HG03139 (cell line): Measurements from ENCODE around the gene RPS2.

ENCODE experiments used
- ATAC-seq: cut with Tn5 transposase; IDR thresholded peaks from one replicate; pipeline ENCODE4 v1.9.1; 2021; ENCODE audit not compliant: unreplicated experiment

Gene RPS2

GRCh38 chr16:1982991-1983543 lies 18.4 kb upstream of the RPS2 start:
- ATAC-seq: no peak

GRCh38 chr16:1982013-1982433 lies 17.4 kb upstream of the RPS2 start:
- ATAC-seq: no peak

- ATAC-seq: no peak
These were observed 16.8 kb upstream of the RPS2 start, which contains the start of gene NOXO1 for GRCh38 chr16:1981398-1981836. Gene NOXO1 (minus strand): TSS chr16:1981469. CDS start chr16:1981179, 290 bp downstream.

- no peak for ATAC-seq
These were observed 16.1 kb upstream of the RPS2 start for GRCh38 chr16:1980770-1981087.

GRCh38 chr16:1980030-1980769 lies 15.6 kb upstream of the RPS2 start:
- ATAC-seq: no peak

- ATAC-seq: no peak
These were observed 14.8 kb upstream of the RPS2 start for GRCh38 chr16:1979271-1980029.

GRCh38 chr16:1978476-1979120 lies 14.0 kb upstream of the RPS2 start:
- ATAC-seq: no peak

GRCh38 chr16:1977875-1978268 lies 13.2 kb upstream of the RPS2 start:
- no peak for ATAC-seq

- no peak for ATAC-seq
These were observed 12.6 kb upstream of the RPS2 start for GRCh38 chr16:1976951-1977874.

GRCh38 chr16:1976216-1976520 lies 11.5 kb upstream of the RPS2 start:
- ATAC-seq: no peak

- no peak for ATAC-seq
These were observed 11.0 kb upstream of the RPS2 start for GRCh38 chr16:1975432-1976215.

GRCh38 chr16:1974157-1975070 lies 9.8 kb upstream of the RPS2 start:
- no peak for ATAC-seq

- no peak for ATAC-seq
These were observed 9.0 kb upstream of the RPS2 start for GRCh38 chr16:1973461-1974156.

- no peak for ATAC-seq
These were observed 7.9 kb upstream of the RPS2 start for GRCh38 chr16:1972490-1972877.

GRCh38 chr16:1971796-1972489 lies 7.3 kb upstream of the RPS2 start, which contains the start of gene TBL3:
Gene TBL3 (plus strand): TSS chr16:1972053. CDS start chr16:1972165, 112 bp downstream.
- peak; percentile 80 for ATAC-seq

- ATAC-seq: no peak
These were observed 3.7 kb upstream of the RPS2 start for GRCh38 chr16:1968146-1968953.

GRCh38 chr16:1966460-1966859 lies 1.8 kb upstream of the RPS2 start, which contains the start of gene RNF151:
Gene RNF151 (plus strand): TSS chr16:1966856. CDS start chr16:1966882, 26 bp downstream.
- ATAC-seq: no peak
